Endothelial cell of umbilical vein (primary cell): ENCODE data around the gene RIGI. TPM values are rescaled to one million over a fixed set of nuclear protein-coding genes. Genes with fewer than 3 reads are reported as not detected.
A peak's percentile ranks its signal among the peaks of the same experiment; 100 is the strongest.

ENCODE experiments used
- BruUV-seq: library from RNA; stranded (reverse); fragments of 400-500 nt; replicated peaks from 2 replicates; lab custom pipeline; 2021; lab: Mats Ljungman, UMichigan
- CTCF ChIA-PET: fragments of 300-600, 350-600 bp; sonication (Branson Sonifier 250); formaldehyde crosslinking; loops from one replicate; lab custom pipeline; 2021; ENCODE audit warnings: antibody characterized with exemption, inconsistent platforms; lab: Charles Lee
- POLR2A ChIA-PET: fragments of 300-600, 350-600 bp; sonication (Branson Sonifier 250); formaldehyde crosslinking; loops from one replicate; lab custom pipeline; 2021; ENCODE audit warnings: antibody characterized with exemption, inconsistent platforms; lab: Charles Lee
- DNase-seq: peaks from one replicate; pipeline ENCODE4 v3.0.0-alpha.2; 2011; ENCODE audit warnings: low read depth, low spot score
- FAIRE-seq: peaks from 2 replicates; lab custom pipeline; 2011; peaks lifted over from hg19 to GRCh38; lab: Jason Lieb, UNC
- H2AFZ ChIP-seq: 2 replicates; pipeline ENCODE4 v1.6.0; 2012; ENCODE audit warnings: low read depth, low read length, control low read depth, inconsistent platforms
- H3K27ac ChIP-seq: 2 replicates; pipeline ENCODE4 v1.5.1; 2011; ENCODE audit warnings: low read depth, mild to moderate bottlenecking, control low read depth, low read length, moderate library complexity; ENCODE audit not compliant: insufficient read depth
- H3K27me3 ChIP-seq, 2 experiments: 2 replicates each; pipeline versions ENCODE4 v1.6.0 to v1.6.1; 2011; ENCODE audit warnings: low read length in 2 of 2, mixed read lengths in 1 of 2; ENCODE audit not compliant: control insufficient read depth in 2 of 2, insufficient read depth in 2 of 2
- H3K36me3 ChIP-seq, 2 experiments: 2 replicates in 1 of 2; 3 replicates in 1 of 2; pipeline ENCODE4 v1.5.1; 2011; ENCODE audit warnings: low read length in 2 of 2, mild to moderate bottlenecking in 1 of 2, moderate library complexity in 1 of 2; ENCODE audit not compliant: control insufficient read depth in 2 of 2, insufficient read depth in 2 of 2; ENCODE audit errors: extremely low read depth in 1 of 2
- H3K4me1 ChIP-seq: 3 replicates; pipeline ENCODE4 v1.5.1; 2011; ENCODE audit warnings: mild to moderate bottlenecking, low read length; ENCODE audit not compliant: control insufficient read depth, insufficient read depth; ENCODE audit errors: extremely low read depth
- H3K4me2 ChIP-seq: 2 replicates; pipeline ENCODE4 v1.6.1; 2011; ENCODE audit warnings: low read length, control low read depth, mixed read lengths; ENCODE audit not compliant: insufficient read depth
- H3K4me3 ChIP-seq, 3 experiments: fragments of 200-600 bp in 1 of 3; sonication (generic), shearing (Covaris generic) in 1 of 3; replicated peaks in 1 of 3; 2 replicates each; pipeline ENCODE4 v1.5.1; 2011 to 2016; ENCODE audit warnings: control low read depth in 3 of 3, low read length in 3 of 3, mild to moderate bottlenecking in 2 of 3, inconsistent platforms in 1 of 3, low read depth in 1 of 3, moderate library complexity in 1 of 3; ENCODE audit not compliant: insufficient read depth in 1 of 3
- H3K79me2 ChIP-seq: 2 replicates; pipeline ENCODE4 v1.6.0; 2012; ENCODE audit warnings: low read length, inconsistent platforms; ENCODE audit not compliant: control insufficient read depth, insufficient read depth
- H3K9ac ChIP-seq: replicated peaks from 2 replicates; pipeline ENCODE3; 2011; ENCODE audit warnings: low read length, control low read depth; ENCODE audit not compliant: insufficient read depth; ENCODE audit errors: extremely low read depth
- H3K9me1 ChIP-seq: replicated peaks from 3 replicates; pipeline ENCODE4 v1.6.0; 2011; ENCODE audit warnings: mild to moderate bottlenecking, low read length; ENCODE audit not compliant: control insufficient read depth, insufficient read depth; ENCODE audit errors: extremely low read depth
- H3K9me3 ChIP-seq: replicated peaks from 2 replicates; pipeline ENCODE4 v1.5.1; 2012; ENCODE audit warnings: low read length, inconsistent platforms; ENCODE audit not compliant: control insufficient read depth, insufficient read depth
- H4K20me1 ChIP-seq: replicated peaks from 2 replicates; pipeline ENCODE3; 2011; ENCODE audit warnings: mild to moderate bottlenecking, low read length; ENCODE audit not compliant: control insufficient read depth, insufficient read depth; ENCODE audit errors: extremely low read depth
- CTCF ChIP-seq, 2 donors: IDR thresholded peaks; 1 replicate in 1 of 2; 2 replicates in 1 of 2; pipeline ENCODE4 v1.5.1; 2011; ENCODE audit warnings: low read length in 2 of 2, mild to moderate bottlenecking in 2 of 2, moderate library complexity in 2 of 2, control low read depth in 1 of 2, inconsistent platforms in 1 of 2, low read depth in 1 of 2; ENCODE audit not compliant: insufficient read depth in 1 of 2; ENCODE audit errors: extremely low read depth in 1 of 2
- EZH2 ChIP-seq: IDR thresholded peaks from 2 replicates; pipeline ENCODE4 v1.6.1; 2012; ENCODE audit warnings: borderline replicate concordance, low read depth, mild to moderate bottlenecking, moderate library complexity, low read length, inconsistent platforms; ENCODE audit not compliant: severe bottlenecking
- GATA2 ChIP-seq: IDR thresholded peaks from 2 replicates; pipeline ENCODE4 v1.7.0; 2011; ENCODE audit warnings: low read depth, mild to moderate bottlenecking, moderate library complexity, mixed read lengths, low read length; ENCODE audit not compliant: insufficient read length, insufficient read depth
- MAX ChIP-seq: IDR thresholded peaks from 2 replicates; pipeline ENCODE4 v1.6.1; 2011; ENCODE audit not compliant: insufficient read depth, insufficient read length
- MYC ChIP-seq: IDR thresholded peaks from one replicate; pipeline ENCODE4 v1.6.1; 2011; ENCODE audit warnings: mild to moderate bottlenecking, low read depth, low read length
- POLR2A ChIP-seq: IDR thresholded peaks from 2 replicates; pipeline ENCODE4 v1.6.1; 2012; ENCODE audit warnings: low read depth, mild to moderate bottlenecking, control low read depth, low read length
- POLR2AphosphoS5 ChIP-seq: IDR thresholded peaks from 2 replicates; pipeline ENCODE4 v1.6.1; 2012; ENCODE audit warnings: low read depth, mild to moderate bottlenecking, control low read depth, low read length, moderate library complexity; ENCODE audit not compliant: insufficient read depth
- dilution Hi-C: fragments of 300-500 bp; cut with MboI; formaldehyde crosslinking; loops from one replicate; pipeline ENCODE4 v1.15.0; 2019; ENCODE audit warnings: low sequenced_read_pairs; ENCODE audit not compliant: extremely low pct_ligation_motif_present
- intact Hi-C: fragments of 100-400 bp; cut with micrococcal nuclease; formaldehyde crosslinking; loops from one replicate; pipeline ENCODE4 v1.10.0; 2022
- polyA plus RNA-seq, 4 experiments: library from polyadenylated mRNA; depleted of rRNA in 3 of 4; stranded (reverse) in 3 of 4; unstranded in 1 of 4; fragments of >200 nt; gene quantifications; 2 replicates each; pipeline versions ENCODE4 v1.2.1 to v1.2.3, GENCODE V29; 2011 to 2012; ENCODE audit warnings: missing spikeins in 1 of 4
- total RNA-seq: library from RNA; stranded (reverse); gene quantifications from 2 replicates; pipeline ENCODE4 v1.2.3, GENCODE V29; 2021

Gene RIGI
- total and polyA plus RNA-seq, 2 donors (not counting 3 experiments of a cell fraction or from before 2014, with no cell fraction given) = 4.5 to 13.3 TPM

- ChIA-PET CTCF (interaction anchor here (0.6 to 20.3 kb wide), 25 partner anchors 9 to 398 kb away, joined by 3 to 1384 read pairs (median 4); partner anchors contain the start of genes ACO1, RIGI, SMIM27 and TOPORS), POLR2A (no interaction called here)
- intact Hi-C loops = loop anchor here (1.0 kb wide), 4 partner anchors 20 to 193 kb away; partner anchors contain the start of genes RIGI, SMIM27 and TOPORS
- Histone ChIP-seq H3K79me2 (peaks cover 30% of the 10 kb centered on the region), H3K9ac (peak overlapping the region; percentile 76), H3K4me2 (peak overlapping the region; percentile 86), H3K27ac (peak overlapping the region; percentile 19), H3K9me1 (no peaks in the 10 kb centered on the region), H3K4me3 (peak overlapping the region; percentile 78 to 89 (median 88)), H3K36me3 (no peaks in the 10 kb centered on the region), H3K9me3 (no peaks in the 10 kb centered on the region), H3K27me3 (peaks cover 0 to 4% of the 10 kb centered on the region in 2 experiments), H2AFZ (peak overlapping the region; percentile 82), H3K4me1 (peaks cover 18% of the 10 kb centered on the region), H4K20me1 (no peaks in the 10 kb centered on the region)
- TF ChIP-seq MYC = no peak
- no peak for TF ChIP-seq EZH2
- no peak for TF ChIP-seq POLR2AphosphoS5
- TF ChIP-seq POLR2A = no peak
- TF ChIP-seq GATA2 = no peak
- peak; percentile 9 for TF ChIP-seq MAX
- TF ChIP-seq CTCF (IDR thresholded peaks at IDR 0.05; ENCODE audit: extremely low read depth in 1 of 2, insufficient read depth in 1 of 2, low read depth in 1 of 2, low read length in 2 of 2) = peak; percentile 74 to 80
- peak; percentile 88 for DNase-seq
- peak; percentile 87 for FAIRE-seq
- dilution Hi-C loops = loop anchor here (25.0 kb wide), 1 partner anchor 185 kb away; the partner anchor contains the start of gene ACO1
- BruUV-seq = TSS peak; percentile 66
These were observed 46.2 kb upstream of the RIGI start for GRCh38 chr9:32571969-32572899.
